K562 (cell line): Measurements from ENCODE around the gene PIN1. TPM values are rescaled to one million over a fixed set of nuclear protein-coding genes. Genes with fewer than 3 reads are reported as not detected.

ENCODE experiments used
- AFF1 ChIP-seq, 2 experiments: fragments of 450-650 bp; IDR thresholded peaks; 2 replicates each; pipeline ENCODE4 v1.6.1; 2018; ENCODE audit warnings: mild to moderate bottlenecking in 2 of 2, low read depth in 1 of 2; ENCODE audit not compliant: partially characterized antibody in 2 of 2
- ATF7 ChIP-seq: fragments of 450-650 bp; IDR thresholded peaks from 2 replicates; pipeline ENCODE4 v1.7.1; 2014; ENCODE audit warnings: mild to moderate bottlenecking, moderate library complexity
- BCOR ChIP-seq: fragments of 450-650 bp; IDR thresholded peaks from 2 replicates; pipeline ENCODE4 v1.6.1; 2016
- CHD2 ChIP-seq: IDR thresholded peaks from 2 replicates; pipeline ENCODE4 v1.6.1; 2011; ENCODE audit warnings: low read depth, low read length
- CREM ChIP-seq: IDR thresholded peaks from 2 replicates; pipeline ENCODE4 v1.6.1; 2014; ENCODE audit warnings: antibody characterized with exemption, low read depth
- ESRRA ChIP-seq: fragments of 450-650 bp; IDR thresholded peaks from 2 replicates; pipeline ENCODE4 v1.6.1; 2014; ENCODE audit warnings: low read depth, mild to moderate bottlenecking, moderate library complexity, borderline replicate concordance
- HCFC1 ChIP-seq: IDR thresholded peaks from 2 replicates; pipeline ENCODE4 v1.6.1; 2012; ENCODE audit warnings: low read depth, low read length, improper control_type of control experiment
- HMGXB4 ChIP-seq: sonication (generic); formaldehyde crosslinking; IDR thresholded peaks from 2 replicates; pipeline ENCODE4 v1.8.1; 2023; ENCODE audit warnings: mild to moderate bottlenecking, missing genetic modification reagents
- LCOR ChIP-seq: sonication (generic); formaldehyde crosslinking; IDR thresholded peaks from 2 replicates; pipeline ENCODE4 v1.8.0; 2022; ENCODE audit warnings: mild to moderate bottlenecking, missing genetic modification reagents
- MLLT1 ChIP-seq, 2 experiments: fragments of 450-650 bp; IDR thresholded peaks; 2 replicates each; pipeline ENCODE4 v1.6.1; 2016
- NCOA1 ChIP-seq: fragments of 450-650 bp; IDR thresholded peaks from 2 replicates; pipeline ENCODE4 v1.6.1; 2016; ENCODE audit warnings: low read depth
- NFIC ChIP-seq: fragments of 450-650 bp; IDR thresholded peaks from 2 replicates; pipeline ENCODE4 v1.6.1; 2017; ENCODE audit warnings: mild to moderate bottlenecking, inconsistent platforms
- PCBP1 ChIP-seq: fragments of 200-400 bp; formaldehyde crosslinking; IDR thresholded peaks from 2 replicates; pipeline ENCODE4 v1.6.1; 2018; ENCODE audit warnings: mild to moderate bottlenecking, low read depth, low read length; ENCODE audit not compliant: poor library complexity, severe bottlenecking
- PHF8 ChIP-seq: fragments of 200-600 bp; sonication (generic); IDR thresholded peaks from 2 replicates; pipeline ENCODE4 v1.6.1; 2012; ENCODE audit warnings: mixed run types, mild to moderate bottlenecking, inconsistent platforms, low read length, moderate library complexity, borderline replicate concordance
- ZBTB5 ChIP-seq: fragments of 450-650 bp; IDR thresholded peaks from 2 replicates; pipeline ENCODE4 v1.6.1; 2017; ENCODE audit warnings: antibody characterized with exemption
- ZEB2 ChIP-seq: fragments of 450-650 bp; IDR thresholded peaks from 2 replicates; pipeline ENCODE4 v1.6.1; 2016
- ZKSCAN1 ChIP-seq: fragments of 150-350 bp; IDR thresholded peaks from 2 replicates; pipeline ENCODE4 v1.6.1; 2016; ENCODE audit warnings: low read depth, low read length
- polyA plus RNA-seq, 8 experiments: library from polyadenylated mRNA; depleted of rRNA in 4 of 8; stranded (reverse) in 5 of 8; unstranded in 3 of 8; fragments of >200 nt; fragmentation: Nextera tagmentation in 2 of 8; fragmentation: Illumina TruSeq in 1 of 8; extraction: Ambion mirVana in 2 of 8; extraction: Trizol in 1 of 8; gene quantifications; 2 replicates each; pipeline versions ENCODE4 v1.2.1 to v1.2.3, GENCODE V29; 2011 to 2014; ENCODE audit warnings: inconsistent platforms in 1 of 8, missing spikeins in 1 of 8
- total RNA-seq, 7 experiments: library from RNA; depleted of rRNA in 6 of 7; stranded (reverse); fragments of >200 nt in 6 of 7; fragmentation: Illumina TruSeq in 2 of 7; extraction: Trizol in 2 of 7; gene quantifications; 2 replicates each; pipeline versions ENCODE4 v1.2.1 to v1.2.3, GENCODE V29; 2011 to 2021; ENCODE audit warnings: low replicate concordance in 1 of 7

PIN1 gene
- total and polyA plus RNA-seq, 9 of the 15 experiments (the other 6 are each of a cell fraction or from before 2014, with no cell fraction given) = 1.6 to 178 (median 42.5) TPM

- TF ChIP-seq AFF1 (IDR thresholded peaks at IDR 0.05; ENCODE audit: low read depth in 1 of 2, partially characterized antibody in 2 of 2) (no peak), HCFC1 (0 out of 2 replicates have a peak, but pooled peaks have one; percentile 30), MLLT1 (IDR thresholded peaks at IDR 0.05) (peak in 1 of 2 experiments; percentile 59; a peak in 1 of 4 replicates), ESRRA (peak; percentile 73; the same call in 1 of the 2 replicates), NCOA1 (no peak), PHF8 (peak; percentile 87), CREM (peak; percentile 21; the same call in 1 of the 2 replicates), ATF7 (peak; percentile 72), ZBTB5 (peak; percentile 61; the same call in 1 of the 2 replicates), LCOR (0 out of 2 replicates have a peak, but pooled peaks have one; percentile 47), HMGXB4 (CRISPR knock-in tag) (no peak), CHD2 (peak; percentile 40; the same call in 1 of the 2 replicates), PCBP1 (peak; percentile 79), ZKSCAN1 (peak; percentile 12; the same call in 1 of the 2 replicates), ZEB2 (peak; percentile 94), NFIC (peak; percentile 20; the same call in 1 of the 2 replicates), BCOR (peak; percentile 63; the same call in 1 of the 2 replicates)
Measured at GRCh38 chr19:9785367-9786331, 49.5 kb upstream of the PIN1 start (continued).
